Endodermal cell (in vitro differentiated cells): Measurements from ENCODE around the gene STAM. TPM values are rescaled to one million over a fixed set of nuclear protein-coding genes. Genes with fewer than 3 reads are reported as not detected.

Experiments used
- DNase-seq: peaks from one replicate; pipeline ENCODE4 v3.0.0-alpha.2; 2017
- H3K27ac ChIP-seq: 2 replicates; pipeline ENCODE4 v1.5.1; 2013; ENCODE audit warnings: mild to moderate bottlenecking, low read depth, low read length, moderate library complexity
- H3K27me3 ChIP-seq: 2 replicates; pipeline ENCODE4 v1.6.1; 2013; ENCODE audit warnings: mild to moderate bottlenecking, low read length, moderate library complexity; ENCODE audit not compliant: insufficient read depth, control insufficient read depth, poor library complexity, severe bottlenecking
- H3K36me3 ChIP-seq: 2 replicates; pipeline ENCODE4 v1.7.0; 2013; ENCODE audit warnings: mild to moderate bottlenecking, low read length, moderate library complexity; ENCODE audit not compliant: control insufficient read depth, insufficient read depth
- H3K4me1 ChIP-seq: one replicate; pipeline ENCODE4 v1.7.0; 2013; ENCODE audit warnings: low read length; ENCODE audit not compliant: control insufficient read depth, insufficient read depth
- H3K4me3 ChIP-seq: 2 replicates; pipeline ENCODE4 v1.5.1; 2013; ENCODE audit warnings: mild to moderate bottlenecking, low read length, moderate library complexity
- H3K9ac ChIP-seq: 2 replicates; pipeline ENCODE4 v1.6.1; 2013; ENCODE audit warnings: mild to moderate bottlenecking, low read length, moderate library complexity; ENCODE audit not compliant: poor library complexity, severe bottlenecking; ENCODE audit errors: extremely low read depth
- H3K9me3 ChIP-seq: 2 replicates; pipeline ENCODE4 v1.6.1; 2013; ENCODE audit warnings: mild to moderate bottlenecking, low read length, moderate library complexity; ENCODE audit not compliant: control insufficient read depth
- H3K27ac Mint-ChIP-seq: 2 replicates; pipeline ENCODE4 v1.8.0; 2020; ENCODE audit warnings: mixed read lengths
- H3K27me3 Mint-ChIP-seq: 2 replicates; pipeline ENCODE4 v1.8.0; 2021; ENCODE audit warnings: mild to moderate bottlenecking, mixed read lengths; ENCODE audit not compliant: insufficient read depth
- H3K36me3 Mint-ChIP-seq: 2 replicates; pipeline ENCODE4 v1.8.0; 2020; ENCODE audit warnings: low read depth, mixed read lengths
- H3K4me1 Mint-ChIP-seq: 2 replicates; pipeline ENCODE4 v1.8.0; 2020; ENCODE audit warnings: mixed read lengths
- H3K4me3 Mint-ChIP-seq: 2 replicates; pipeline ENCODE4 v1.8.0; 2020; ENCODE audit warnings: mild to moderate bottlenecking, moderate library complexity, mixed read lengths
- H3K9me3 Mint-ChIP-seq: 2 replicates; pipeline ENCODE4 v1.8.0; 2020; ENCODE audit warnings: mild to moderate bottlenecking, mixed read lengths
- CTCF ChIP-seq: fragments of 200-600 bp; sonication (generic); conservative IDR thresholded peaks from 2 replicates; pipeline ENCODE4 v1.5.0; 2021; ENCODE audit warnings: antibody characterized with exemption, mild to moderate bottlenecking
- WGBS, 2 experiments: methylation state at CpG; one replicate each; pipeline versions ENCODE4 v1.1.5 to v1.1.7; 2013; ENCODE audit warnings: missing lambda C conversion rate in 2 of 2, mixed read lengths in 1 of 2; ENCODE audit not compliant: insufficient coverage in 1 of 2, insufficient read length in 1 of 2; 5-methylcytosine and 5-hydroxymethylcytosine counted together
- total RNA-seq, 2 donors: library from RNA; stranded (reverse); fragmentation: NEBNext Ultra II Directional in 1 of 2; extraction: Animal tissue kit (Norgen Biotek cat#: 25700) in 1 of 2; gene quantifications; 2 replicates in 1 of 2; 3 replicates in 1 of 2; pipeline ENCODE4 v1.2.1, GENCODE V29; 2021

STAM gene
- total RNA-seq, 2 donors from 2014 or later: 26.7 to 30.0 TPM

DNA sequence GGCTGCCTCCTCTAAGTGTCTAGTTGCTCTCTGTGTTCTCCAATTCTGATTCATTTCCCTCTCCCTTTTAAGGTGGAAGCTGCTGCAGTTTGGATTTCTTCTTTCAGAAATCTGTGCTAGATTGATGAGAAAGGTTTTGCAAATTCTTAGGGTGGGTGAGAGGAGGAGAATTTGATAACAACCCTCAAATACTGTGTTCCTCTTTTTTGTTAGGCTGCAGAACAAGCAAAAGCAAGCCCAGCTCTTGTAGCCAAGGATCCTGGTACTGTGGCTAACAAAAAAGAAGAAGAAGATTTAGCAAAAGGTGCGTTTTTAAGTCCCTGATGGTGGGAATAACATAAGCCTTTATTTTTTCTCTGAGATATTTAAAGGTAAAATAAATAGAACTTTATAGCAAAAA, 49.1 kb downstream of the STAM start:
- Mint-ChIP-seq H3K4me3 (no peak overlapping the region), H3K36me3 (peaks cover 23% of the 10 kb centered on the region), H3K27me3 (no peaks in the 10 kb centered on the region), H3K9me3 (no peaks in the 10 kb centered on the region), H3K27ac (no peak overlapping the region), H3K4me1 (peaks cover 9% of the 10 kb centered on the region)
- no peaks in the 10 kb centered on the region for H3K27me3 ChIP-seq
- no peak overlapping the region for H3K4me3 ChIP-seq
- peaks cover 55% of the 10 kb centered on the region for H3K36me3 ChIP-seq
- H3K9ac ChIP-seq: no peak overlapping the region
- H3K4me1 ChIP-seq: no peaks in the 10 kb centered on the region
- no peak for DNase-seq
- no peaks in the 10 kb centered on the region for H3K9me3 ChIP-seq
- no peak overlapping the region for H3K27ac ChIP-seq
- WGBS, 2 experiments: 100% methylated on average over 1 of the region's 1 CpG
- TF ChIP-seq CTCF: no peak

- no peak for DNase-seq
- H3K4me3 ChIP-seq: no peak overlapping the region
- no peak overlapping the region for H3K4me3 Mint-ChIP-seq
- 90 to 93% methylated on average over 2 to 4 of the region's 4 CpGs for WGBS, 2 experiments
- no peak overlapping the region for H3K27ac Mint-ChIP-seq
- peaks cover 28% of the 10 kb centered on the region for H3K36me3 Mint-ChIP-seq
- no peaks in the 10 kb centered on the region for H3K9me3 ChIP-seq
- no peaks in the 10 kb centered on the region for H3K27me3 Mint-ChIP-seq
- H3K9me3 Mint-ChIP-seq: no peaks in the 10 kb centered on the region
- no peak overlapping the region for H3K27ac ChIP-seq
- no peaks in the 10 kb centered on the region for H3K4me1 Mint-ChIP-seq
- no peaks in the 10 kb centered on the region for H3K27me3 ChIP-seq
- no peaks in the 10 kb centered on the region for H3K4me1 ChIP-seq
- H3K36me3 ChIP-seq: peaks cover 55% of the 10 kb centered on the region
- H3K9ac ChIP-seq: no peak overlapping the region
- no peak for TF ChIP-seq CTCF
Observed at GRCh38 chr10:17698696-17699095, 54.7 kb downstream of the STAM start.

- Histone ChIP-seq H3K27ac (no peak overlapping the region), H3K36me3 (peaks cover 58% of the 10 kb centered on the region), H3K9ac (no peak overlapping the region), H3K4me3 (no peak overlapping the region), H3K9me3 (no peaks in the 10 kb centered on the region), H3K4me1 (no peaks in the 10 kb centered on the region), H3K27me3 (no peaks in the 10 kb centered on the region)
- Mint-ChIP-seq H3K4me3 (no peak overlapping the region), H3K36me3 (peaks cover 42% of the 10 kb centered on the region), H3K9me3 (no peaks in the 10 kb centered on the region), H3K27ac (no peak overlapping the region), H3K27me3 (no peaks in the 10 kb centered on the region), H3K4me1 (no peaks in the 10 kb centered on the region)
- TF ChIP-seq CTCF: no peak
- WGBS, 2 experiments: 85 to 97% methylated on average over 2 to 3 of the region's 3 CpGs
- no peak for DNase-seq
Observed at GRCh38 chr10:17701301-17701700, 57.4 kb downstream of the STAM start.
